ENCODE measurements around the gene SLC4A3.
"Not testable (repeated sequence)": the region's sequence is repeated elsewhere in the genome, so short reads cannot be mapped to it uniquely, and the experiment has no call there.

The SLC4A3 gene

DNA sequence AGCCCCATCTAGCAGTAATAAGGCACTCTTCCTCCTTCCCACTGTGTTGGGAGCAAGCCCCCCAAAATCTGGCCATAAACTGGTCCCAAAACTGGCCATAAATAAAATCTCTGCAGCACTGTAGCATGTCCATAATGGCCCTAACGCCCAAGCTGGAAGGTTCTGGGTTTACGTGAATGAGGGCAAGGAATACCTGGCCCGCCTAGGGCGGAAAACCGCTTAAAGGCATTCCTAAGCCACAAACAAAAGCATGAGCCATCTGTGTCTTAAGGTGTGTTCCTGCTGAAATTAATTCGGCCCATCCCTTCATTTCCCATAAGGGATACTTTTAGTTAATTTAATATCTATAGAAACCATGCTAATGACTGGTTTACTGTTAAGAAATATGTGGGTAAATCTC, 24.2 kb downstream of the SLC4A3 start:
- DNase-seq = not testable (repeated sequence)

GRCh38 chr2:219656526-219656925, 29.1 kb downstream of the SLC4A3 start:
- DNase-seq = no peak

DNA sequence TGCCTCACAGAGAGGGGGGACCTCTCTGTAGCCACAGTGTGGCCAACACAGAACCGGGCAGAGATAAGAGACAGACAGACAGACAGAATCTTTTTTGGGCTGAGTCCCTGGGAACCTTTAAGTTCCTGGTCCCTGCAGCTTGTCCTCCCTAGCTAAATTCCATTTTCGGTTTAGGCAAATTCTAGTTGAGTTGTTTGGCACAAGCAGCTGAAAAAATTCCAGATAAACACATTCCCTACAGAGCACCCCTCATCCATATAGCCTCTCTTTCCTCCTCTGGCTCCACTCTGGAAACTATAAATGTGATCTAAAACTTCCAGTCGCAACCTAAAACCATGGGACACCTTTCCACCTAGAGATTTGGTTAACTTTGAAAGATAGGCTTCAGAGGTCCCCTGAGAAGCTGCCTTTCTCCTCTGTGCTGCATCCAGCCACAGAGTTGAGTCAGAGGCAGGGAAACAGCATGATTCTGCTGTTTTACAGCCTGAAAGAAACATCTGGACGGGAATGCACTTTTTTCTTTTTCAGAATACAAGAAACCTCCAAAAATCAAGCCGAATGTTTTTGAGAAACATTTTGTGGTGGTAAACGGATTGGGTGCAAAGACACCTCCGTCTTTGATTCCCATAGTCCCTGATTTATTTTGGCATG, 30.9 kb downstream of the SLC4A3 start:
- no peak for DNase-seq

DNA sequence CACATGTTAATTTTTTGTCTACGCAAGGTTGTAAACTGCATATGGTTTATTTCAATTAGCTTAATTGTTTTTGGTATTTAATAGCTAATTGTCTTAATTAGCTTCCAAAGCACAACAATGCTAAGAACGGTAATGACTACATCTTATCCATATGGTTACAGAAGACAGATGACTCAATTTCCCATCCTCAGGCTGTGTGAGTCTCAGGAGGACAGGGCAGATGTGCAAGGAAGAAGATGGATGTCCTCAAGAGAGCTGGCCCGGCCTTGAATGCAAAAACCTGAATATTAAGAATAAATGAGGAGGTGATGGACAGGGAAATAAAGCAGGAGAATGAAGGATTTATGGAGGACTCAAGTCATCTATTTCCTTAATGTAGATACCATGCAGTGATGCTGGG, 31.4 kb downstream of the SLC4A3 start:
- DNase-seq = no peak

DNA sequence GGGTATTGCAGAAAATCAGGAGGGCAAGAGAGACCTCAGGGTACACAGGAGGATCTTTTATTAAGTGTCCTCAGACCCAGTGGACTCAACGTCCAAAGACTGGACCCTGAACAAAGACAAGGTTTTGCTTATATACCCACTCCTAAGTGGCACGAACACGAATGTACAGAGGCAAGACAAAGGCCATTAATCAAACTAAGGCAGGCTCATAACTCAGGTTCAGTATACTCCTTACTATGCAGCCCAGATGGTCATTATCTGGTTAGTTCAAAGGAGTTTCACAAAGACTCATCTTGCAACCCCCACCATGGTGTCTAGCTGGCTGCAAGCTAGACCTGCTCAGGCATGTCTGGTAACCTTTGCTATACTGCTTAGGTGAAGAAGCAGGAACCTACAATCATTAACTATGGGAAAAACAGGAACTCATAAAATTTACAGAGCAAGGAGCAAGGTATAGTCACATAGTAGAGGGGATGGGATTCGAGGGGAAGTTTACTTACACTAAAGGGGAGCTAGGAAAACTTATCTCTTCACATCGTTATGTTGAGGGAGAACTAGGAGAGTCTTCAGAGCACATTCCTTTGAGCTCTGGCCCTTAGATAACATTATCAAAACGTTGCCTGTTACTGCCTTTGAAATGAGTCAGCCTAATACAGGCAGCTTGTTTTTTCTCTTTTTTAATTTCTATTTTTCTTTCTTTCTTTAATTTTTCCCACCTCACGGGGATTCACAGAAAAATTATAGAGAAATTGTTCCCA, 33.9 kb downstream of the SLC4A3 start:
- DNase-seq = no peak

DNA sequence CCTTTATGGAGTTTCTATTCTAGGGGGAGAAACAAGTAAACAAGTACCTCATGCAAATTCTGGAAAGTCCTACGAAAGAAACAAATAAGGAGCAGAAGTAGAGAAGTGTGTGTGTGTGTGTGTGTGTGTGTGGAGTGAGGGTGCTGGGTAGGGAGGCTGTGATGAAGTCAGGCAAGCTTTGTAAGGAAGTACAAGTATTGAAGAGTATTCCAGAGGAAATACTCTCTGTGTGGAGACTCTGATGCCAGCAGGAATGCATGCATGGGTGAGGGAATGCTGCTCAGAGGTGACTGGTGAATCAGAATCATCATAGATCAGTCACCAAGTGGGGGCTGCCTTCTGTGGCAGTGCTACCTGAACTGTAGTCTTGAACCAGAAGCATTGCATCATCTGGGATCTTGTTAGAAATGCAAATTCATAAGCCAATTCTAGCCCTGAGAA, 34.5 kb downstream of the SLC4A3 start:
- no peak for DNase-seq

GRCh38 chr2:219662566-219662965, 35.1 kb downstream of the SLC4A3 start:
- DNase-seq = no peak

DNA sequence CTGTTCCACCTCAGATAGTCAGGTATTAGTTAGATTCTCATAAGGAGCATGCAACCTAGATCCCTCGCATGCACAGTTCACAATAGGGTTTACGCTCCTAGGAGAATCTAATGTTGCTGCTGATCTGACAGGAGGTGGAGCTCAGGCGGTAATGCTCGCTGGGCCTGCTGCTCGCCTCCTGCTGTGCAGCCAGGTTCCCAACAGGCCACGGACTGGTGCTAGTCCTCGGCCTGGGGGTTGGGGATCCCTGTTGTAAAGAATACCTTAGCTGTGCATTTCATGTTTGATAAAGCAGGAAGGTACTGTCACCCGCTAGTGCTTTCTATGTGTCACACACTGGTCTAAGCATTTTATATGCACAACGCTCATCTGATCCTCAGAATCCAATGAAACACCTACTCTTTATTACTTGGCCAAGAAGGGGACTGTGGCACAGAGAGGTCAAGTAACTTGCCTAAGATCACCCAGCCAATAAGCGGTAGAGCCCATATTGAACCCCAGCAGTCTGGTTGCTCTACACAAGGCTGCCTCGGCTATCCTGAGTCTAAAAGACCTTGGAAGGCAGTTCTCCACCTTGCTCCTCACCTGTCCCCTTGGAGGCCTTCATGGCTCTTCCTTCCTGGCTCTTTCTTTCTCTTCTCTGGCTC, 35.8 kb downstream of the SLC4A3 start:
- no peak for DNase-seq

- DNase-seq = no peak
Observed at GRCh38 chr2:219664041-219664440, 36.6 kb downstream of the SLC4A3 start.

DNA sequence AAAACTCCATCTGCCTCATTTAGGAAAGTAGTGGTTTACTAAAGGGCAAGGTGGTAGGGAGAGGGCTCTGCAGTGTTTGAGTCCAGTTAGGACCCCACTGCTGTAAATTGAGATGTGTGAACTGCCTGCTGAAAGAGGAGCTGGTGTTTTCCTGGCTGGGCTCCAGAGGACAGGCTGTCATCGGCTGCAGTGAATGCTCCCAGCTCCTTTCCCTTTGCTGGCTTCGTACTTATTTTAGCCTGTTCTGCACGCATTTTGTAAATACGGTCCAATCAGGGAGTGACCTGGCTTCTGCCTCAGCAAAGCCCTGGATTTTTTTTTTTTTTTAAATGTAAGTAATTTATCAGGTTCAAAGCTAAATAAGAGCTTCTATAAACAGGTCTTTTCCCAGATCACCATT, 37.5 kb downstream of the SLC4A3 start:
- no peak for DNase-seq

DNA sequence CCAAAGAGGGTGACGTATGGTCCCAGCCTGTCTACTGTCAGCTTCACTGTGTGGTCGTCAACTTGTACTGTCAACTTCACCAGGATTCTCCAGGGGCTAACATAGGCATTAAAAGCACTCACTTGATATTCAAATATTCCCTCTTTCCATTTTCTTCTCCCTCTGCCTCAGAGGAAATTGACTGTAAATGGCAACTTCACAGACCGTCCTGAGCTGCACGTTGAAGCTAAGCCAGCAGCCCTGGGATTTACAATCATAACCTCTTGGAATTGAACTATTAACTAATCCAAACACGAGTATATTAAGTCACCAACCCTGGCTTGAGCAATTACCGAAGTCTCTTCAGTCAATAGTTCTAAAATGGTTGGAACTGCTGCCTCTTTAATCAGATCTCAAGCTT, 38.5 kb downstream of the SLC4A3 start:
- no peak for DNase-seq

DNA sequence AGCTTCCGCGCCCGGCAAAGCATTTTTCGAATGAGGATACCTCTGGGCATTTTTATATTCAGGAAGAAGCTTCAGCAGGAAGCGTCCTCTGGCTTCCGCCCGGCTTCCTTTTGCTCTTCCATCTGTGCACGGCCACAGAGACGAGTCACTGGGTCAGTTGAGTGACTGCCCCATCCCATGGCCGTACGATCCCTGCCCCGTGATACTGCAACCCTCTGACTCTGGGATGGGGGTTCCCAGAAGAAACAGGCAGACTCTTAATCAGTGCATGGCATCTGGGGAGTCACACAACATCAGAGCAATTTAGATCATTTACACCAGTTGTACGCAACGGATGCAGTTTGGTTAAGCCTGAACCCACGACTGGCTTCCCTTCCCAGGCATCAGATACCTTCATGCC, 40.9 kb downstream of the SLC4A3 start:
- no peak for DNase-seq

- no peak for DNase-seq
Observed at GRCh38 chr2:219670386-219670785, 43.0 kb downstream of the SLC4A3 start.

- DNase-seq = no peak
Observed at GRCh38 chr2:219671279-219671678, 43.8 kb downstream of the SLC4A3 start.

DNA sequence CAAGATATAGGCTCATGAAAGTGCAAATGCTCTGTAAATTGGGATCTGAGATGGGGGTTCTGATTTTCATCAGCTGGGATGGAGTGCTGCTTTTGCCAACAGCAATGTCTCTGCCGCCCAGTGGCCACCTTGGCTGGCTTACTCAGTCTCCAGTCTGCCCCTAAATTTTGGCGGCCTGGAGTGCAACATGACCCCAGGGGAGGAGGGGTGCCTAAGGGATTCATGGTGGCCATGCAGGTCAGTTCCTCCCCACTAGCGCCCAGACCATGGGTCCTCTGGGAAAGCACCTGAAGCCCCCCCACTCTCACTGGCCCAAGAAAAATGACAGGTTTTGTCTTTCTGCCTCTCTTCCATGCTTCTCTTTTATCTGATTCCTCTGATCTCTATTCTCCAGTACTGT, 45.0 kb downstream of the SLC4A3 start:
- DNase-seq = no peak

GRCh38 chr2:219675221-219675620, 47.8 kb downstream of the SLC4A3 start:
- DNase-seq = no peak

DNA sequence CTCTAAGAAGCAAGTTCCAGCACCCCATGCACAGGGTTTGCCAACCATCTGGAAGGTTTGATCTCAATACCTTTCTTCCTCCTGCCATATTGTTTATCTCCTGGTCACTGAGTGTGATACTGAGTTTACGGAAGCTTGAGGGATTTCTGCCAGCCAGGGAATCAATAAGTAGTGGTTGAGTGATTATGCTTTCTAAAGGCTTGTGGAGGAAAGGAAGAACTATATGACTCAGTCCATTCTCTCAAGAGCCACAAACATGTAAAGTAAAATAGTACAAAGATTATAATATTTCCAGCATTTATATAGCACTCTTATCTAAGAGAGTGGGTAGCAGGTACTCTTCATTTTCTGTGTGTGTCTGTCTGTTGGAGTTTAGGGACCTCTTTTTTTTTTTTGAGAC, 49.2 kb downstream of the SLC4A3 start:
- no peak for DNase-seq

- no peak for DNase-seq
Observed at GRCh38 chr2:219679041-219679440, 51.6 kb downstream of the SLC4A3 start.

DNA sequence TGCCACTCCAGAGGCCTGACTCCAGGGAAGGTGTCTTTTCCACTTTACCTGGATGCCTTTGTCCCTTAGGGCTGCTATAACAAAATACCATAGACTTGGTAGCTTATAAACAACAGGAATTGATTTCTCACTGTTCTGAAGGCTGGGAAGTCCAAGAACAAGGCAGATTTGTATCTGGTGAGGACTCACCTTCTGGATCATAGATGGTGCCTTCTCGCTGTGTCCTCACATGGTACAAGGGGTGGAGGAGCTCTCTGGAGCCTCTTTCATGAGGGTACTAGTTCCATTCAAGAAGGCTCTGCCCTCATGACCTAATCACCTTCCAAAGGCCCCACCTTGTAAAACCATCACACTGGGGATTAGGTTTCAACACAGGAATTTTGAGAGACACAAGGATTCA, 52.1 kb downstream of the SLC4A3 start:
- DNase-seq = no peak

DNA sequence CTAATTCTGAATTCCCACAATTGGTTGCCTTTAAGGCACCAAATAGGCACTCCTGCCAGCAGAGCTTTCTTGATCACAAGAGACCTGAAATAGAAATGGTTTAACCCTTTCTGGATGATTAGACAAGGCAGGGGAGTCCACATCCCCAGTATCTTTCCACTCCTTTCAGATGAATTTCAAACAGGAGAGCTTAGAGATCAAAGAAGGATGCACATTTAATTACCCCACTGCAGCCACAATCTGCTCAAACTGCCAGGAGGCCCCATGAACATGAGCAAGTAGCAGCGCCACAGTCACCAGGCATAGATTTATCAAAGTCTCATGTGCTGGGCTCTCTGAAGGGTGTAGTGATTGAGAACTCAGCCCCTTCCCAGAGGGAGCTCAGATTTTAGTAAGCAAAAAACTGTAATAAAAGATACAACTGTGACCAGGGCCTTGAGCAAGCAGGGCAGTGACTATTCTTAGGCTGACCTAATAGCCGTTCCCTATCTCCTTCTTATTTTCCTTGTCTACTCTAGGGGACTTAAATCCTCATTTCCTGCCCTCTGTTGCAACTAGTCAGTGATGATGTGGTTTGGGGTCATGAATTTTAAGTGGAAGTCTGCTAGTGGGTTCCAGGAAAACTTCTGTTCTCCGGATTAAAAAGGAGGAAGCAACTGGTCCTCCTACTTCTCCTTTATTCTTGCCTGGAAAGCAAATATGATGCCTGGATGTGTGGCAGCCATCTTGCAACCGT, 53.7 kb downstream of the SLC4A3 start:
- DNase-seq = no peak

GRCh38 chr2:219681694-219682300, 54.4 kb downstream of the SLC4A3 start:
- DNase-seq = no peak

DNA sequence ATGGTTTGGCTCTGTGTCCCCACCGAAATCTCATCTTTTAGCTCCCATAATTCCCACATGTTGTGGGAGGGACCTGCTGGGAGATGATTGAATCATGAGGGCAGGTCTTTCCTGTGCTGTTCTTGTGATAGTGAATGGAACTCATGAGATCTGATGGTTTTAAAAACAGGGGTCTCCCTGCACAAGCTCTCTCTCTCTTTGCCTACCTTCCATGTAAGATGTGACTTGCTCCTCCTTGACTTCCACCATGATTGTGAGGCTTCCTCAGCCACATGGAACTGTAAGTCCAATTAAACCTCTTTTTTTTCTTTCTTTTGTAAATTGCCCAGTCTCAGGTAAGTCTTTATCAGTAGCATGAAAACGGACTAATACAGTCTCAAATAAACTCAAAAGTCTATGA, 56.0 kb downstream of the SLC4A3 start:
- DNase-seq = not testable (repeated sequence)
